HG03469 (cell line): ENCODE data around the gene HIVEP1.
"Not testable (repeated sequence)": the region's sequence is repeated elsewhere in the genome, so short reads cannot be mapped to it uniquely, and the experiment has no call there.

Source experiments
- ATAC-seq: cut with Tn5 transposase; IDR thresholded peaks from one replicate; pipeline ENCODE4 v1.9.1; 2021; ENCODE audit warnings: mild to moderate bottlenecking, moderate library complexity, moderate number of reproducible peaks; ENCODE audit not compliant: unreplicated experiment

HIVEP1 gene

GRCh38 chr6:12176782-12177181 is 164.7 kb downstream of the HIVEP1 start:
- not testable (repeated sequence) for ATAC-seq

DNA sequence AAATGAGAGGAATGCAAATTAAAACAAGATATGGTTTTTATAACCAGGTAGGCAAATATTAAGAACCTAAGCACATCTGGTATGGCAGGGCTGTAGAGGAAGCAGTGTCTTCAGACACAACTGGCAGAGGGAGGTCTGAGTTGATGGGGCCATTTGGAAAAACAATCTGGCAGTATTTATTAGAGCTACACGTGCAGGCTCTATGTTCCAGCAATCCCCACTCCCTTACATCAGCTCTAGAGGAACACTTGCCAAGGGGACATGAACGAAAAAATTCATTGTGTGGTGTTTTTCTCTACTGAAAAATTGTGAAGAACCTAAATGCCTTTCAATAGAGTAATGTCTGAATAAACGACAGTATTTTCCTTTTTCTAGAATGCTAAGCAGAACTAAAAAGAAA is 166.4 kb downstream of the HIVEP1 start:
- no peak for ATAC-seq

- ATAC-seq: no peak
Measured at GRCh38 chr6:12181481-12181880, 169.4 kb downstream of the HIVEP1 start.

DNA sequence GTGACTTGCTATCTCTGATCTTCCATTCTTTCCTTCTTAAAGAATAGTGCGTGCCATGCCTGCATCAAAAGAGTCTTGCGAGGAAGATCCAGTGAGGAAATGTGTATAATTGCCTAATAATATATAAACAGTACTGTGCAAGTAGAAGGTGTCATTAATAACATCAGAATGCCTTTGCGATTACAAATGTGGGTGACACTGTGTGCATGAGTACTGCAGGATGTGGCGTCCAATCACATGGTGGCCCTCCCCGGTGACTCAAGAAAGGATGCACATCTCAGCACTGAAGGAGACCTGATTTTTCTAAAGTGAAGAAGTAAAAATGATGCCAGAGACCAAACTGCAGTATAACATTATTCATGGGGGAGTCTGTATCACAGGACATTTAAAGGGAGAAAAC is 170.6 kb downstream of the HIVEP1 start:
- no peak for ATAC-seq

- no peak for ATAC-seq
Measured at GRCh38 chr6:12185081-12185673, 173.1 kb downstream of the HIVEP1 start.

DNA sequence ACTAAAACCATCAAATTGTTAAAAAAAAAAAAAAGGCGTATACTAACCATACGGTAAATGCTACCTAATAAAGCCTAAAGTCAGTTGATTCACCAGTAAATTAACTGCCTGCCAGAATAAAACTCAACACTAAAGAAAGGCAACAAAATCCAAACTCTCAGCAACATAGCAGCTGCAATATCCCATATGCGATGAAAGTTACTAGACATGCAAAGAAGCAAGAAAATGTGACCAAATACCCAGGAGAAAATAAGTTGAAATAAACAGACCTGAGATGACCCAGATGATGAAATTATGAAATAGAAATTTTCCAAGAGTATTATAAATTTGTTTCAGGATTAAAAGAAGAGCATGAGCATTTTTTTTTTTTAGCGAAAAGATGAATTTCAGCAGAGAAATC is 174.4 kb downstream of the HIVEP1 start:
- ATAC-seq: no peak

DNA sequence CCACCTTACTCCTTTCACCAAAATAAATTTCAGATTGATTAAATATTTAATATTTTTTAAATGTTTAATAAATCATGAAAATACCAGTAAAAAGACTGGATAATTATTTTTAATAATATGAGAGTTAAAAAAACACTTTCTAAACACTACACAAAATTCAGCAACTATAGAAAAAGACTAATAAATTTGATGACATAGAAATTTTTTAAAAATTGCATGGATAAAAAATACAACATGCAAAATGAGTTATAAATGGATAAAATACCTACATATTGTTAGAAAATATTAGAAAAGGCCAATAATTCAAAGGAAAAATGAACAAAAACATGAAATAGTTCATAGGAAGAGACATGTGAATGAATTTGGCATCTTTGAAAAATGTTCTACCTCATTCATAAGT is 177.0 kb downstream of the HIVEP1 start:
- ATAC-seq: no peak

GRCh38 chr6:12189661-12190060 is 177.5 kb downstream of the HIVEP1 start:
- ATAC-seq: no peak

- no peak for ATAC-seq
Measured at GRCh38 chr6:12190252-12190651, 178.1 kb downstream of the HIVEP1 start.

- ATAC-seq: no peak
Measured at GRCh38 chr6:12196326-12196936, 184.3 kb downstream of the HIVEP1 start.

GRCh38 chr6:12198851-12199250 is 186.7 kb downstream of the HIVEP1 start:
- no peak for ATAC-seq

GRCh38 chr6:12200015-12200564 is 188.0 kb downstream of the HIVEP1 start:
- no peak for ATAC-seq

DNA sequence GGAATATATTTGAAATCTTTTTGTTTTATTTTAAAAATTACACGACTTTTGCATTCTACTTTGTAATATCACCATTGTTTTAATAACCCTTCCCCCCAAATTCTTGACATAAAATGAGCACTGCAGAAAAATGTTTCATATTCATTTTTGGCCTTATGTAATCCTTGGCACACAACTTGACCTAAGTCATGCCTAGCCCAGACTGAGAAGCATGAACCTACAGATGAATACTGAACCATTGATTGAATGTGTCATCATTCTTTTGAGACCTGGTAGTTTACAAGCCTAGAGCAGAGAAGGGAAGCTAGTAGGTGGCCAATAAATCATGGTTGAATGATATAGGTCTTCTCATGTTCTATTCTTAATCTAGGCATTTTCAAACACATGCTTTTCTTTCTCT is 188.6 kb downstream of the HIVEP1 start:
- ATAC-seq: no peak

DNA sequence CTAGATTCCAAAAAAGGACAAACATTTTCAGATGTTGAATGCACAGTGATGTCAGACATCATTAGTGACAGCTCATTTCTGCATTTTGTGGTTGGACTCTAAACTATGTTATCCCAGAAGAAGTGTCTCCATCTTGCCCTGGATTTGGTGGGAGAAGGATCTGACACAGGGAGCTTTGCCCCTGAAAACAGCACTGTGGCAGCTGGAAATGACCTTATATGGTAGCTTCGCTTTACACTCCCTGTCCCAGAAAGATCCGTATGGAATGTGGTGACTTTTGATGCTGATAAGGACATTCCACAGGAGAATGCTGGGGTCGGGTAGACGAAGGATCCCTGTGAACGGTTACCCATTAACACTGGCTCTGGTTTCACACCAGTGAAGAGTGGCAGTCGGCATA is 190.9 kb downstream of the HIVEP1 start:
- ATAC-seq: no peak

GRCh38 chr6:12208190-12208589 is 196.1 kb downstream of the HIVEP1 start:
- ATAC-seq: no peak

DNA sequence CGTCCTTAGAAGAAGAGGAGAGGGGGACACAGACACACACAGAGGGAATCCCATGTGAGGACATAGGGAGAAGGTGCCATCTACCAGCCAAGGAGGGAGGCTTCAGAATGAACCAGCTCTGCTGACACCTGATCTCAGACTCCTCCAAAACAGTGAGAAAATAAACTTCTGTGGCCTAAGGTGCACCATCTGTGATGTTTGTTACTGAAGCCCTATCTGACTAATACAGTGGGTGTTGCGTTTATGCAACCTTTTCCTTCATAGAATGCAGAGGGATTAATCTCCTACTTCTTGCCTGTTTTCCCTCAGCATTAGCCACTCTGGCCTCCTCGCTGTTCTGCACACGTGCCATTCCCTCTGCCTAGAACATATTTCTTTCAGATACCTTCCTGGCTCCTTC is 196.6 kb downstream of the HIVEP1 start:
- ATAC-seq: no peak
